GM13977 (cell line): ENCODE data around the gene FAM76B.

Experiments used
- DNase-seq: peaks from one replicate; pipeline ENCODE4 v3.0.0; 2012; ENCODE audit warnings: low spot score
- CTCF ChIP-seq: IDR thresholded peaks from 2 replicates; pipeline ENCODE4 v1.5.1; 2012; ENCODE audit warnings: mild to moderate bottlenecking, control low read depth; ENCODE audit not compliant: insufficient read depth; ENCODE audit errors: extremely low read depth, missing control alignments
- in situ Hi-C: fragments of 300-500 bp; cut with MboI; formaldehyde crosslinking; loops from one replicate; pipeline ENCODE4 v1.12.0; 2022; ENCODE audit warnings: low sequenced_read_pairs, low pct_unique_long_range_greater_than_20kb, mixed read lengths, inconsistent platforms; ENCODE audit not compliant: unreplicated experiment

FAM76B gene

GRCh38 chr11:95802806-95803205 lies 13.2 kb upstream of the FAM76B start:
- in situ Hi-C loops: no loop called here
- DNase-seq: no peak
- no peak for TF ChIP-seq CTCF

- in situ Hi-C loops: no loop called here
- TF ChIP-seq CTCF: no peak
These were observed 10.9 kb upstream of the FAM76B start for GRCh38 chr11:95800438-95800837.

GRCh38 chr11:95799546-95799945 lies 10.0 kb upstream of the FAM76B start:
- no peak for TF ChIP-seq CTCF
- no peak for DNase-seq
- in situ Hi-C loops: no loop called here

More at GRCh38 chr11:95800438-95800837, 10.9 kb upstream of the FAM76B start:
- no peak for DNase-seq

GRCh38 chr11:95796501-95796900 lies 6.9 kb upstream of the FAM76B start:
- DNase-seq: no peak
- no peak for TF ChIP-seq CTCF
- in situ Hi-C loops: no loop called here

GRCh38 chr11:95795627-95796295 lies 6.2 kb upstream of the FAM76B start:
- TF ChIP-seq CTCF: no peak
- DNase-seq: no peak
- in situ Hi-C loops: no loop called here

GRCh38 chr11:95794086-95794485 lies 4.5 kb upstream of the FAM76B start:
- DNase-seq: no peak
- no peak for TF ChIP-seq CTCF
- in situ Hi-C loops: no loop called here

GRCh38 chr11:95793116-95793515 lies 3.5 kb upstream of the FAM76B start:
- in situ Hi-C loops: no loop called here
- DNase-seq: no peak
- TF ChIP-seq CTCF: no peak
